H1 (cell line): ENCODE data around the gene KRABD2.

Experiments
- CTCF ChIA-PET: fragments of 300-600 bp; sonication (Branson Sonifier 250); formaldehyde crosslinking; loops from one replicate; lab custom pipeline; 2021; ENCODE audit not compliant: partially characterized antibody; lab: Charles Lee
- POLR2A ChIA-PET: fragments of 300-600 bp; sonication (Branson Sonifier 250); formaldehyde crosslinking; loops from one replicate; lab custom pipeline; 2021; ENCODE audit warnings: inconsistent platforms; ENCODE audit not compliant: partially characterized antibody; lab: Charles Lee
- DNase-seq, 2 experiments: peaks; one replicate each; pipeline versions ENCODE4 v3.0.0 to v3.0.0-alpha.2; 2010 to 2022; ENCODE audit warnings: low spot score in 2 of 2, low read depth in 1 of 2, mixed read lengths in 1 of 2
- FAIRE-seq: peaks from 2 replicates; lab custom pipeline; 2011; peaks lifted over from hg19 to GRCh38; lab: Jason Lieb, UNC
- H2AFZ ChIP-seq: 2 replicates; pipeline ENCODE4 v1.8.1; 2012; ENCODE audit warnings: low read length, inconsistent platforms
- H2AK5ac ChIP-seq: 2 replicates; pipeline ENCODE4 v1.6.1; 2013; ENCODE audit warnings: low read depth, low read length
- H2BK120ac ChIP-seq: replicated peaks from 2 replicates; pipeline ENCODE3; 2013; ENCODE audit warnings: low read depth, low read length, inconsistent platforms
- H2BK12ac ChIP-seq: 2 replicates; pipeline ENCODE4 v1.6.1; 2013; ENCODE audit warnings: low read depth, low read length
- H2BK15ac ChIP-seq: 2 replicates; pipeline ENCODE4 v1.6.1; 2013; ENCODE audit warnings: low read length
- H2BK20ac ChIP-seq: 2 replicates; pipeline ENCODE4 v1.6.1; 2013; ENCODE audit warnings: low read length
- H2BK5ac ChIP-seq: 2 replicates; pipeline ENCODE4 v1.6.1; 2013; ENCODE audit warnings: low read depth, low read length
- H3K14ac ChIP-seq: 2 replicates; pipeline ENCODE4 v1.6.1; 2013; ENCODE audit warnings: inconsistent platforms; ENCODE audit not compliant: insufficient read length
- H3K18ac ChIP-seq: 2 replicates; pipeline ENCODE4 v1.6.1; 2013; ENCODE audit warnings: low read length; ENCODE audit errors: extremely low read depth
- H3K23ac ChIP-seq: 2 replicates; pipeline ENCODE4 v1.6.1; 2013; ENCODE audit warnings: inconsistent platforms; ENCODE audit not compliant: insufficient read length
- H3K23me2 ChIP-seq: 2 replicates; pipeline ENCODE4 v1.6.1; 2013; ENCODE audit warnings: low read depth, low read length
- H3K27ac ChIP-seq: 2 replicates; pipeline ENCODE4 v1.6.1; 2011; ENCODE audit warnings: low read depth, low read length, inconsistent platforms
- H3K27me3 ChIP-seq, 4 experiments: replicated peaks in 1 of 4; 1 replicate in 1 of 4; 2 replicates in 3 of 4; pipeline versions ENCODE4 v1.6.1 to v1.8.1; 2011 to 2013; ENCODE audit warnings: low read length in 3 of 4, mild to moderate bottlenecking in 3 of 4, inconsistent platforms in 2 of 4, mixed read lengths in 2 of 4, moderate library complexity in 1 of 4; ENCODE audit not compliant: control insufficient read depth in 3 of 4, insufficient read depth in 3 of 4; ENCODE audit errors: extremely low read depth in 1 of 4
- H3K36me3 ChIP-seq, 4 experiments: 2 replicates each; pipeline versions ENCODE4 v1.6.1 to v1.8.1; 2011 to 2013; ENCODE audit warnings: mild to moderate bottlenecking in 4 of 4, low read length in 3 of 4, moderate library complexity in 2 of 4, control low read depth in 1 of 4, inconsistent platforms in 1 of 4; ENCODE audit not compliant: insufficient read depth in 4 of 4, control insufficient read depth in 2 of 4
- H3K4ac ChIP-seq: replicated peaks from 2 replicates; pipeline ENCODE3; 2013; ENCODE audit warnings: low read length, low read depth, mixed read lengths, inconsistent platforms; ENCODE audit not compliant: insufficient read length
- H3K4me1 ChIP-seq, 4 experiments: replicated peaks in 1 of 4; 1 replicate in 1 of 4; 2 replicates in 3 of 4; pipeline versions ENCODE4 v1.6.1 to v1.8.1; 2011 to 2013; ENCODE audit warnings: low read length in 3 of 4, inconsistent platforms in 2 of 4, mixed read lengths in 1 of 4; ENCODE audit not compliant: insufficient read depth in 4 of 4, control insufficient read depth in 3 of 4
- H3K4me2 ChIP-seq, 2 experiments: 2 replicates each; pipeline versions ENCODE4 v1.6.1 to v1.8.1; 2011 to 2013; ENCODE audit warnings: low read depth in 2 of 2, low read length in 2 of 2, control low read depth in 1 of 2, inconsistent platforms in 1 of 2, mild to moderate bottlenecking in 1 of 2; ENCODE audit not compliant: insufficient read depth in 1 of 2
- H3K4me3 ChIP-seq, 4 experiments: fragments of 200-600, 300-600 bp in 1 of 4; sonication (generic), shearing (Covaris generic), sonication (Bioruptor Twin) in 1 of 4; 2 replicates each; pipeline versions ENCODE4 v1.5.1 to v1.8.1; 2011 to 2016; ENCODE audit warnings: low read length in 4 of 4, low read depth in 3 of 4, control low read depth in 2 of 4, inconsistent platforms in 2 of 4, mild to moderate bottlenecking in 2 of 4, mixed read lengths in 1 of 4, moderate library complexity in 1 of 4; ENCODE audit not compliant: insufficient read depth in 2 of 4; ENCODE audit errors: extremely low read depth in 1 of 4
- H3K56ac ChIP-seq: replicated peaks from 2 replicates; pipeline ENCODE3; 2013; ENCODE audit warnings: low read depth, mild to moderate bottlenecking, mixed read lengths, low read length, inconsistent platforms; ENCODE audit not compliant: insufficient read length
- H3K79me1 ChIP-seq: 2 replicates; pipeline ENCODE4 v1.6.1; 2013; ENCODE audit warnings: low read depth, low read length, control low read depth
- H3K79me2 ChIP-seq, 2 experiments: 2 replicates each; pipeline versions ENCODE4 v1.6.1 to v1.8.1; 2012 to 2013; ENCODE audit warnings: low read length in 2 of 2, mild to moderate bottlenecking in 2 of 2, inconsistent platforms in 1 of 2; ENCODE audit not compliant: insufficient read depth in 2 of 2, control insufficient read depth in 1 of 2
- H3K9ac ChIP-seq, 4 experiments: replicated peaks in 1 of 4; 1 replicate in 1 of 4; 2 replicates in 3 of 4; pipeline versions ENCODE4 v1.6.1 to v1.8.1; 2011 to 2013; ENCODE audit warnings: low read depth in 3 of 4, low read length in 3 of 4, control low read depth in 2 of 4, mild to moderate bottlenecking in 2 of 4, moderate library complexity in 2 of 4, inconsistent platforms in 1 of 4; ENCODE audit errors: extremely low read depth in 1 of 4
- H3K9me3 ChIP-seq, 2 experiments: 2 replicates each; pipeline versions ENCODE4 v1.6.1 to v1.8.1; 2012 to 2013; ENCODE audit warnings: mild to moderate bottlenecking in 2 of 2, moderate library complexity in 2 of 2, control low read depth in 1 of 2, inconsistent platforms in 1 of 2, low read depth in 1 of 2, low read length in 1 of 2, mixed read lengths in 1 of 2; ENCODE audit not compliant: insufficient read depth in 2 of 2
- H4K20me1 ChIP-seq, 2 experiments: replicated peaks in 1 of 2; 2 replicates each; pipeline versions ENCODE3 to v1.8.1; 2011 to 2013; ENCODE audit warnings: inconsistent platforms in 2 of 2, low read length in 2 of 2, mild to moderate bottlenecking in 1 of 2; ENCODE audit not compliant: insufficient read depth in 2 of 2, control insufficient read depth in 1 of 2
- H4K5ac ChIP-seq: 2 replicates; pipeline ENCODE4 v1.6.1; 2013; ENCODE audit warnings: low read length, low read depth, mixed read lengths, inconsistent platforms; ENCODE audit not compliant: insufficient read length
- H4K8ac ChIP-seq: 2 replicates; pipeline ENCODE4 v1.8.0; 2013; ENCODE audit warnings: mild to moderate bottlenecking, moderate library complexity, low read length, inconsistent platforms; ENCODE audit not compliant: insufficient read depth; ENCODE audit errors: extremely low read depth
- H4K91ac ChIP-seq: replicated peaks from 2 replicates; pipeline ENCODE3; 2013; ENCODE audit warnings: low read length, mixed read lengths, inconsistent platforms; ENCODE audit not compliant: insufficient read length
- ASH2L ChIP-seq: fragments of 200-600, 300-600 bp; sonication (generic); IDR thresholded peaks from one replicate; pipeline ENCODE4 v1.7.1; 2017; ENCODE audit warnings: low read length
- EP300 ChIP-seq, 2 experiments: IDR thresholded peaks; 1 replicate in 1 of 2; 2 replicates in 1 of 2; pipeline ENCODE4 v1.6.1; 2011 to 2012; ENCODE audit warnings: low read depth in 2 of 2, low read length in 2 of 2, mild to moderate bottlenecking in 2 of 2, borderline replicate concordance in 1 of 2, inconsistent platforms in 1 of 2, moderate library complexity in 1 of 2
- GTF2F1 ChIP-seq: IDR thresholded peaks from 2 replicates; pipeline ENCODE4 v1.6.1; 2012; ENCODE audit warnings: low read depth, low read length, improper control_type of control experiment, borderline replicate concordance
- HDAC2 ChIP-seq, 2 experiments: fragments of 300-600 bp in 1 of 2; sonication (generic) in 1 of 2; IDR thresholded peaks; 2 replicates each; pipeline ENCODE4 v1.6.1; 2011 to 2012; ENCODE audit warnings: low read depth in 2 of 2, low read length in 2 of 2, mild to moderate bottlenecking in 2 of 2, moderate library complexity in 2 of 2, borderline replicate concordance in 1 of 2, inconsistent platforms in 1 of 2
- PHF8 ChIP-seq: fragments of 200-600 bp; sonication (generic); conservative IDR thresholded peaks from 2 replicates; pipeline ENCODE4 v1.7.1; 2012; ENCODE audit warnings: low read depth, mild to moderate bottlenecking, inconsistent platforms, low read length, moderate library complexity
- SP4 ChIP-seq: IDR thresholded peaks from 2 replicates; pipeline ENCODE4 v1.6.1; 2012; ENCODE audit warnings: low read length, inconsistent platforms
- WGBS, 2 experiments: shearing (Covaris generic) in 1 of 2; methylation state at CpG; one replicate each; pipeline versions ENCODE4 v1.1.6 to v1.1.7; 2013 to 2015; ENCODE audit warnings: low lambda C conversion rate in 2 of 2, mixed read lengths in 2 of 2, inconsistent platforms in 1 of 2, low coverage in 1 of 2, missing lambda C conversion rate in 1 of 2; ENCODE audit not compliant: insufficient replicate concordance in 2 of 2, insufficient coverage in 1 of 2, insufficient read length in 1 of 2; ENCODE audit errors: extremely low coverage in 1 of 2, missing lambda C conversion rate in 1 of 2; 5-methylcytosine and 5-hydroxymethylcytosine counted together

Gene KRABD2

GRCh38 chr17:8382880-8383142 lies 6.3 kb upstream of the KRABD2 start:
- peak; percentile 38 for TF ChIP-seq ASH2L
- TF ChIP-seq GTF2F1 = 0 out of 2 replicates have a peak, but pooled peaks have one; percentile 24
- no peak for TF ChIP-seq EP300 (IDR thresholded peaks at IDR 0.05; ENCODE audit: borderline replicate concordance in 1 of 2, low read depth in 2 of 2, low read length in 2 of 2)
- peak; percentile 28; the same call in 1 of the 2 replicates for TF ChIP-seq SP4
- peak; percentile 93 for TF ChIP-seq PHF8
- no peak for TF ChIP-seq HDAC2 (IDR thresholded peaks at IDR 0.05; ENCODE audit: borderline replicate concordance in 1 of 2, low read depth in 2 of 2, low read length in 2 of 2)
- Histone ChIP-seq H3K4me1 (peaks cover 0 to 12% (median 4%) of the 10 kb centered on the region in 4 experiments; a peak in 5 of 7 replicates), H2AK5ac (no peak overlapping the region), H3K79me2 (peaks cover 13 to 37% of the 10 kb centered on the region in 2 experiments; a peak in 3 of 4 replicates), H4K8ac (peak overlapping the region; percentile 98; the same call in 1 of the 2 replicates), H2BK12ac (no peak overlapping the region), H3K4me3 (peak overlapping the region; percentile 91 to 100 (median 98)), H2BK15ac (no peak overlapping the region), H3K36me3 (peaks cover 27 to 43% (median 36%) of the 10 kb centered on the region in 4 experiments), H3K23ac (no peak overlapping the region), H3K23me2 (peaks cover 9% of the 10 kb centered on the region; the same call in 1 of the 2 replicates), H4K91ac (no peak overlapping the region), H4K5ac (peak overlapping the region; percentile 52), H3K27ac (peak overlapping the region; percentile 76), H3K9me3 (no peaks in the 10 kb centered on the region), H2BK20ac (no peak overlapping the region), H3K18ac (no peak overlapping the region), H3K14ac (no peak overlapping the region), H3K9ac (peak overlapping the region; percentile 92 to 98 (median 96)), H2BK5ac (no peak overlapping the region; the same call in 1 of the 2 replicates), H3K4ac (no peak overlapping the region), H3K56ac (no peak overlapping the region), H3K4me2 (peak overlapping the region; percentile 80 to 87), H2BK120ac (no peak overlapping the region), H2AFZ (no peak overlapping the region), H3K27me3 (no peaks in the 10 kb centered on the region), H4K20me1 (peaks cover 10 to 18% of the 10 kb centered on the region in 2 experiments), H3K79me1 (0 out of 2 replicates have a peak, but pooled peaks cover 2% of the 10 kb centered on the region)
- 3% methylated on average over 15 of the region's 15 CpGs; no CpG with 5 or more reads in 1 of the 2 experiments for WGBS, 2 experiments
- DNase-seq (no peak), FAIRE-seq (no peak)
- POLR2A ChIA-PET = interaction anchor here (0.7 to 4.6 kb wide), 37 partner anchors 11 to 389 kb away, joined by 3 to 51 read pairs (median 6); partner anchors contain the start of genes AURKB, NDEL1, RANGRF and RNF222
- CTCF ChIA-PET = interaction anchor here (0.7 to 1.4 kb wide), 8 partner anchors 9 to 253 kb away, joined by 3 to 5 read pairs (median 3); partner anchors contain the start of gene SLC25A35
